Measurements from ENCODE around the gene SCAI. TPM values are rescaled to one million over a fixed set of nuclear protein-coding genes. Genes with fewer than 3 reads are reported as not detected.

The SCAI gene
- total and polyA plus RNA-seq, 9 of the 15 experiments (the other 6 are each of a cell fraction or from before 2014, with no cell fraction given), result 0.70 to 12.4 (median 4.2) TPM

GRCh38 chr9:125189361-125190289 is 46.3 kb upstream of the SCAI start, which contains the start of gene PPP6C (continued):
- TF ChIP-seq JUND (IDR thresholded peaks at IDR 0.05; ENCODE audit: borderline replicate concordance, low read depth, low read length) (peak; percentile 80), JUND (tag; IDR thresholded peaks at IDR 0.05; ENCODE audit: borderline replicate concordance, low read depth, low read length) (peak; percentile 47; the same call in 1 of the 3 replicates), HIVEP1 (CRISPR knock-in tag; IDR thresholded peaks at IDR 0.05) (no peak), ELF2 (CRISPR knock-in tag; IDR thresholded peaks at IDR 0.05) (no peak), DACH1 (IDR thresholded peaks at IDR 0.05; ENCODE audit: partially characterized antibody) (no peak), ZNF143 (CRISPR knock-in tag; IDR thresholded peaks at IDR 0.05) (peak; percentile 98), ILK (tag; IDR thresholded peaks at IDR 0.05; ENCODE audit: borderline replicate concordance, low read depth) (no peak), SRSF3 (IDR thresholded peaks at IDR 0.05; ENCODE audit: insufficient read depth, low read length) (no peak), MCM7 (IDR thresholded peaks at IDR 0.05) (no peak), ARID1B (IDR thresholded peaks at IDR 0.05) (no peak; the same call in 1 of the 2 replicates), DEAF1 (CRISPR knock-in tag; IDR thresholded peaks at IDR 0.05) (no peak), FOXJ3 (CRISPR knock-in tag; IDR thresholded peaks at IDR 0.05) (no peak), CUX1 (CRISPR knock-in tag; IDR thresholded peaks at IDR 0.05) (no peak), PYGO2 (tag; IDR thresholded peaks at IDR 0.05) (no peak), TEAD1 (CRISPR knock-in tag; IDR thresholded peaks at IDR 0.05) (peak in 1 of 2 experiments; percentile 65; a peak in 2 of 4 replicates), ARID2 (IDR thresholded peaks at IDR 0.05) (no peak), MTA2 (IDR thresholded peaks at IDR 0.05; ENCODE audit: low read depth) (no peak), ETS2 (tag; IDR thresholded peaks at IDR 0.05; ENCODE audit: borderline replicate concordance, poor library complexity, severe bottlenecking) (no peak), KDM5B (IDR thresholded peaks at IDR 0.05; ENCODE audit: insufficient replicate concordance, low read depth, low read length) (peak; percentile 64)
- TF ChIP-seq, protein P1, sequence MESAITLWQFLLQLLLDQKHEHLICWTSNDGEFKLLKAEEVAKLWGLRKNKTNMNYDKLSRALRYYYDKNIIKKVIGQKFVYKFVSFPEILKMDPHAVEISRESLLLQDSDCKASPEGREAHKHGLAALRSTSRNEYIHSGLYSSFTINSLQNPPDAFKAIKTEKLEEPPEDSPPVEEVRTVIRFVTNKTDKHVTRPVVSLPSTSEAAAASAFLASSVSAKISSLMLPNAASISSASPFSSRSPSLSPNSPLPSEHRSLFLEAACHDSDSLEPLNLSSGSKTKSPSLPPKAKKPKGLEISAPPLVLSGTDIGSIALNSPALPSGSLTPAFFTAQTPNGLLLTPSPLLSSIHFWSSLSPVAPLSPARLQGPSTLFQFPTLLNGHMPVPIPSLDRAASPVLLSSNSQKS (CRISPR knock-in tag; IDR thresholded peaks at IDR 0.05), result no peak

Measured in K562 (cell line).